Sigmoid colon (tissue), 7 donors: Measurements from ENCODE around the gene PITX1. TPM values are rescaled to one million over a fixed set of nuclear protein-coding genes. Genes with fewer than 3 reads are reported as not detected.

Experiments used
- DNase-seq: peaks from one replicate; pipeline ENCODE4 v3.0.0-alpha.2; 2019
- H3K27ac ChIP-seq, 4 donors: fragments of 200-600 bp; sonication (generic); one replicate each; pipeline ENCODE4 v1.5.1; 2016 to 2019; ENCODE audit warnings: mild to moderate bottlenecking in 1 of 4
- H3K27me3 ChIP-seq, 3 donors: fragments of 200-600 bp; sonication (generic); one replicate each; pipeline ENCODE4 v1.5.1; 2019; ENCODE audit warnings: mild to moderate bottlenecking in 1 of 3
- H3K36me3 ChIP-seq, 4 donors: fragments of 200-600 bp; sonication (generic); one replicate each; pipeline ENCODE4 v1.5.1; 2016 to 2019
- H3K4me1 ChIP-seq, 4 donors: fragments of 200-600 bp; sonication (generic); one replicate each; pipeline ENCODE4 v1.5.1; 2017 to 2019
- H3K4me3 ChIP-seq, 4 donors: fragments of 200-600 bp; sonication (generic); one replicate each; pipeline ENCODE4 v1.5.1; 2017 to 2019; ENCODE audit warnings: mild to moderate bottlenecking in 2 of 4, moderate library complexity in 1 of 4
- H3K9me3 ChIP-seq, 4 donors: fragments of 200-600 bp in 3 of 4; sonication (generic) in 3 of 4; one replicate each; pipeline versions ENCODE4 v1.5.1 to v1.6.1; 2013 to 2019
- EP300 ChIP-seq, 4 donors: sonication (generic); formaldehyde crosslinking; IDR thresholded peaks; one replicate each; pipeline ENCODE4 v1.6.1; 2017; ENCODE audit warnings: antibody characterized with exemption in 4 of 4
- POLR2A ChIP-seq, 2 donors: fragments of 450-650 bp; IDR thresholded peaks; one replicate each; pipeline ENCODE4 v1.6.1; 2016; ENCODE audit warnings: antibody characterized with exemption in 2 of 2, mild to moderate bottlenecking in 2 of 2, moderate library complexity in 2 of 2
- POLR2AphosphoS5 ChIP-seq, 4 donors: sonication (generic); formaldehyde crosslinking; IDR thresholded peaks; one replicate each; pipeline ENCODE4 v1.6.1; 2017; ENCODE audit warnings: antibody characterized with exemption in 4 of 4
- WGBS, 2 donors: extraction: QIAGEN DNeasy Blood & Tissue Kit; methylation state at CpG; one replicate each; pipeline ENCODE4 v1.1.7; 2013; 5-methylcytosine and 5-hydroxymethylcytosine counted together
- intact Hi-C: fragments of 100-400 bp; cut with DNase I; formaldehyde crosslinking; loops from one replicate; pipeline ENCODE4 v1.15.1; 2023
- polyA plus RNA-seq, 3 donors: library from polyadenylated mRNA; stranded (reverse); fragments of 200-250 nt; gene quantifications; one replicate each; pipeline ENCODE4 v1.2.3, GENCODE V29; 2013
- total RNA-seq, 4 donors: library from RNA; depleted of rRNA; stranded (reverse); fragments of >200 nt; gene quantifications; one replicate each; pipeline ENCODE4 v1.1.0, GENCODE V29; 2016
- TF ChIP-seq, protein P1 (sequence below), 4 experiments: fragments of 450-650 bp in 3 of 4; fragments of 200-600 bp in 1 of 4; IDR thresholded peaks; one replicate each; pipeline ENCODE4 v1.5.1; 2016 to 2019; ENCODE audit warnings: antibody characterized with exemption in 4 of 4, mild to moderate bottlenecking in 3 of 4, moderate library complexity in 2 of 4
- donor health status: healthy with polysubstance abuse.
- donor health status: Bipolar disorder and iron deficiency.
- donor health status: healthy.

PITX1 gene
- total and polyA plus RNA-seq, 7 donors, result 1.6 to 7.2 (median 5.8) TPM

DNA sequence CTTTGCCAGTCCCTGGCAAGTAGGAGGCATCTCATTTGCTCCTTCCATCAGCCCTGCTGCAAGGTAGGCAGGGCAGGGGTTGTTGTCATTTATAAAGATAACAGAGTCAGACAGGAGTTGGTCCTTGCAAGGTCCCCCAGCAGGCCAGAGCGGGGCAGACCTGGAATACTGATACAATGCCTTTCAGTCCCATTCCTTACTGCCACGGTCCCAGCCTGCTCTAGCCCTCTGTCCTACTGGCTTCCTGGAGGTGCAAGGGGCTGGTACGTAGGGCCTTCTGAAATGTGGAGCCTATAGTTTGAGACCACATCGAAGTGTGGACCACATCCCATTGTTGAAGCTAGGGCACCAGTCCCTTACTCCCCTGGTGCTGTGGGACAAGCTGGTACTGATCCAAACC is 42.8 kb upstream of the PITX1 start:
- no peaks in the 10 kb centered on the region for H3K4me1 ChIP-seq
- WGBS, 2 donors, result 76 to 82% methylated on average over 4 of the region's 4 CpGs
- DNase-seq, result peak; percentile 48
- no peaks in the 10 kb centered on the region for H3K36me3 ChIP-seq
- no peak overlapping the region for H3K27ac ChIP-seq
- intact Hi-C loops, result no loop called here
- TF ChIP-seq EP300 (IDR thresholded peaks at IDR 0.05) (no peak), POLR2A (IDR thresholded peaks at IDR 0.05) (no peak), POLR2AphosphoS5 (IDR thresholded peaks at IDR 0.05) (no peak)
- TF ChIP-seq, protein P1, sequence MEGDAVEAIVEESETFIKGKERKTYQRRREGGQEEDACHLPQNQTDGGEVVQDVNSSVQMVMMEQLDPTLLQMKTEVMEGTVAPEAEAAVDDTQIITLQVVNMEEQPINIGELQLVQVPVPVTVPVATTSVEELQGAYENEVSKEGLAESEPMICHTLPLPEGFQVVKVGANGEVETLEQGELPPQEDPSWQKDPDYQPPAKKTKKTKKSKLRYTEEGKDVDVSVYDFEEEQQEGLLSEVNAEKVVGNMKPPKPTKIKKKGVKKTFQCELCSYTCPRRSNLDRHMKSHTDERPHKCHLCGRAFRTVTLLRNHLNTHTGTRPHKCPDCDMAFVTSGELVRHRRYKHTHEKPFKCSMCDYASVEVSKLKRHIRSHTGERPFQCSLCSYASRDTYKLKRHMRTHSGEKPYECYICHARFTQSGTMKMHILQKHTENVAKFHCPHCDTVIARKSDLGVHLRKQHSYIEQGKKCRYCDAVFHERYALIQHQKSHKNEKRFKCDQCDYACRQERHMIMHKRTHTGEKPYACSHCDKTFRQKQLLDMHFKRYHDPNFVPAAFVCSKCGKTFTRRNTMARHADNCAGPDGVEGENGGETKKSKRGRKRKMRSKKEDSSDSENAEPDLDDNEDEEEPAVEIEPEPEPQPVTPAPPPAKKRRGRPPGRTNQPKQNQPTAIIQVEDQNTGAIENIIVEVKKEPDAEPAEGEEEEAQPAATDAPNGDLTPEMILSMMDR (IDR thresholded peaks at IDR 0.05), result no peak
- H3K27me3 ChIP-seq, result no peaks in the 10 kb centered on the region
- peaks cover 0 to 6% (median 4%) of the 10 kb centered on the region in 4 donors for H3K9me3 ChIP-seq
- no peak overlapping the region for H3K4me3 ChIP-seq

DNA sequence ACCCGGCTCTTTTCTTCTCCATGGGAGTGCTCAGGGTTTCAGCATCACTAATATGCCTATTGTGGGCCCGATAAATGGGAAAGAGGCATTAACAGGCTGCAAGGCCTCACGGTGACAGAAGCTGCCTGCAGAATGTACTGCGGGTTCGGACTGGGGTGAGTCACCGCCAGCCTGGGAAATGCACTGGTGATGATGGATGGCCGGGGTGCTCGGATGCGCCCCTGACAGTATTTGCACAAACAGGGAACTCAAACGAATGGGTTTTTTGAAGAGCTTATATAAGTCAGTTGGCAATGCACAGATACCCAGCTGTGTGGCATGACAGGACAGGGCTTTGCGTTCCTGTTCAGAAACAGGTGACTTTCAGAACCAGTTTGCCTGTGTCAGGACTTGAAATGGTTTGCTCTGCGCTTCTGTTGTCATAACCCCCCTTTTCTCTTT is 42.0 kb upstream of the PITX1 start:
- WGBS, 2 donors, result 82 to 86% methylated on average over 12 of the region's 12 CpGs
- Histone ChIP-seq H3K36me3 (no peaks in the 10 kb centered on the region), H3K27me3 (no peaks in the 10 kb centered on the region)

DNA sequence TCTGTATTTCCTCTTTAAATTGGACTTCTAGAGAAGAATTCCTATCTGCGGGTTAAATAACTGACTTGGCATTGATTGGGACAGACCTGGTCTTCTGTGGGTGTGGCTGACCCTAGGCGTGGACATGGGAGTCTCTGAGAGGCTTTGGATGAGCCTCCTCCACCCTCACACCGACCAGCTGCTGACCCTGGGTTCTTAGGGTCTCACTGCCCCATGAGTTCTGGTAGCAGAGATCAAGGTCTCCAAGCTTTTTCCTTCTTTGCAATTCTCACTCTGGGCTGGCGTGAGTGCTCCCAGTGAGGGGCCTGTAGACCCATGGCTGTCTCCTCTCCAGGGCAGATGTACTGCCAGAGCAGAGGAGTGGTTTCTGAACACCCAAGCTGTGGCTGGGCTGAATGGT is 41.6 kb upstream of the PITX1 start:
- intact Hi-C loops, result no loop called here
- no peak for TF ChIP-seq EP300 (IDR thresholded peaks at IDR 0.05)
- no peak for TF ChIP-seq POLR2A (IDR thresholded peaks at IDR 0.05)
- Histone ChIP-seq H3K27ac (no peak overlapping the region), H3K9me3 (no peaks in the 10 kb centered on the region), H3K4me1 (no peaks in the 10 kb centered on the region), H3K36me3 (no peaks in the 10 kb centered on the region), H3K27me3 (no peaks in the 10 kb centered on the region), H3K4me3 (no peak overlapping the region)
- WGBS, 2 donors, result 58 to 60% methylated on average over 4 of the region's 4 CpGs
- peak; percentile 46 for DNase-seq

More for the DNA sequence above, 42.0 kb upstream of the PITX1 start:
- Histone ChIP-seq H3K4me3 (no peak overlapping the region), H3K27ac (no peak overlapping the region), H3K9me3 (peaks cover 0 to 3% (median under 1%) of the 10 kb centered on the region in 4 donors), H3K4me1 (no peaks in the 10 kb centered on the region)
- no peak for TF ChIP-seq POLR2A (IDR thresholded peaks at IDR 0.05)
- TF ChIP-seq POLR2AphosphoS5 (IDR thresholded peaks at IDR 0.05), result no peak
- TF ChIP-seq, protein P1 (IDR thresholded peaks at IDR 0.05), result no peak
- no peak for TF ChIP-seq EP300 (IDR thresholded peaks at IDR 0.05)
- intact Hi-C loops, result no loop called here
- DNase-seq, result peak; percentile 36

GRCh38 chr5:135073761-135074345 is 39.8 kb upstream of the PITX1 start:
- no peaks in the 10 kb centered on the region for H3K9me3 ChIP-seq
- DNase-seq, result peak; percentile 46
- no peaks in the 10 kb centered on the region for H3K36me3 ChIP-seq
- H3K4me3 ChIP-seq, result no peak overlapping the region
- WGBS, 2 donors, result 56 to 80% methylated on average over 8 of the region's 8 CpGs
- H3K4me1 ChIP-seq, result no peaks in the 10 kb centered on the region
- intact Hi-C loops, result no loop called here
- no peaks in the 10 kb centered on the region for H3K27me3 ChIP-seq
- TF ChIP-seq EP300 (IDR thresholded peaks at IDR 0.05), result no peak
- TF ChIP-seq, protein P1 (IDR thresholded peaks at IDR 0.05), result no peak
- TF ChIP-seq POLR2AphosphoS5 (IDR thresholded peaks at IDR 0.05), result no peak
- no peak for TF ChIP-seq POLR2A (IDR thresholded peaks at IDR 0.05)
- no peak overlapping the region for H3K27ac ChIP-seq

- Histone ChIP-seq H3K27ac (no peak overlapping the region), H3K27me3 (no peaks in the 10 kb centered on the region), H3K36me3 (no peaks in the 10 kb centered on the region), H3K4me1 (no peaks in the 10 kb centered on the region), H3K9me3 (no peaks in the 10 kb centered on the region), H3K4me3 (no peak overlapping the region)
- intact Hi-C loops, result no loop called here
- no peak for DNase-seq
- TF ChIP-seq EP300 (IDR thresholded peaks at IDR 0.05) (no peak), POLR2AphosphoS5 (IDR thresholded peaks at IDR 0.05) (no peak), POLR2A (IDR thresholded peaks at IDR 0.05) (no peak)
- TF ChIP-seq, protein P1 (IDR thresholded peaks at IDR 0.05), result no peak
- 53 to 72% methylated on average over 13 of the region's 13 CpGs for WGBS, 2 donors
Measured at GRCh38 chr5:135072387-135073281, 38.6 kb upstream of the PITX1 start.
